CD1c-positive myeloid dendritic cell (primary cell): ENCODE measurements around the gene THEMIS2.
"Not testable (repeated sequence)": the region's sequence is repeated elsewhere in the genome, so short reads cannot be mapped to it uniquely, and the experiment has no call there.

ENCODE experiments used
- DNase-seq: peaks from one replicate; pipeline ENCODE4 v3.0.0-alpha.2; 2016; ENCODE audit errors: extremely low spot score

The THEMIS2 gene

DNA sequence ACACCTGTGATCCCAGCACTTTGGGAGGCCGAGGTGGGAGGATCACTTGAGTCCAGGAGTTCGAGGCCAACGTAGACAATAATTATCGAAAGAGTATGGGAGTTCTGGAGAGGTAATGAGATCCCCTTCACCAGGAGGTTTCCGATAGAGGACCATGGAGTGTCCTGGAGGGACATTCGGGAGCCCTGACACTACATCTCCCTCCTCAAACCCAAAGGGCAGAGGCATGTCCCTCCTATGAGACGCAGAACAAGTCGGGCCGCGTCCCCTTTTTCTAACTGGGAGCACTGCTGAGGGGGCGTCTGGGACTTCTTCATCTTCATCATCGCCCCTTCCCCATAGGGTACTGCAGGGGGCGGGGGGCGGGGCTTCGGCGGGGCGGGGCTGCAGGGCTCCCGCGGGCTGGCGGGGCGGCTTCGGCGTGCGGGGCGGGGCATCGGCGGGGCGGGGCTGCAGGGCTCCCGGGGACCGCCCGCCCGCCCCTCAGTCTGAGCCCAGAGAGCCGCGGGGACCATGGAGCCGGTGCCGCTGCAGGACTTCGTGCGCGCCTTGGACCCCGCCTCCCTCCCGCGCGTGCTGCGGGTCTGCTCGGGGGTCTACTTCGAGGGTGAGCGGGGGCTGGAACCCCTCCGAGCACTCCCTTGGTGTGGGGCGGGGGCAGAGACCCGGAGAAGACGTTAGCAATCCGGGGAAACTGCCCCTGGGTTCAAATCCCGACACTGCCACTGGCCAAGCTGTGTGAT, at the start of gene THEMIS2:
TSS of gene THEMIS2 (plus strand) at position 486 of the 743 bp plus-strand sequence. CDS start at position 514, 28 bp downstream.
- peak; percentile 71 for DNase-seq

DNA sequence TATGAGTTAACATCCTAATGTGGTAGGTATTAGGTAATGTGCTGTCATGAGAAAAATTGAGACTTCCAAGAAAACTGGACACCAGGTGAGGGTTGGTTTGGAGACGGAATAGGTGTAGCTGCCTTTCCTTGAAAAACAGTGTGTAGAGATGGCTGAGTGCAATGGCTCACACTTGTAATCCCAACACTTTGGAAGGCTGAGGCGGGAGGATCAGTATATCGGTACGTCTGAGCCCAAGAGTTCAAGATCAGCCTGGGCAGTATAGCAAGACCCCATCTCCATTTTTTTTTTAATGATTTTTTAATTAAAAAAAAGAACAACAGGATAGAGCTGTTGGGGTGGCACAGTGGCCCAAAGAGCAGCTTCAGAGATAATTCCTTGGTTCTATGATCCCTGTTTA, 48.6 kb upstream of the THEMIS2 start:
- DNase-seq = no peak

DNA sequence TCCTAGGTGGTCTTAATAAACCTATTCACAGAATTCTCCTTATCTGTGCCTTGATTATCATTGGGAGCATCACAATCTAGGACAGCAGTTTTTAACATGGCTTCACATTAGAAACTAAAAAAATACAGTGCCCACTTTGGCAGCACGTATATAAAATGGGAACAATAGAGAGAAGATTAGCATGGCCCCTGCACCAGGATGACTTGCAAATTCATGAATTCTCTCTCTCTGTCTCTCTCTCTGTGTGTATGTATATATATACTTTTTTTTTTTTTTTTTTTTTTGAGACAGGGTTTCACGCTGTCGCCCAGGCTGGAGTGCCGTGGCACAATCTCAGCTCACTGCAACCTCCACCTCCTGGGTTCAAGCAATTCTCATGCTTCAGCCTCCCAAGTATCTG, 47.9 kb upstream of the THEMIS2 start:
- DNase-seq = no peak

DNA sequence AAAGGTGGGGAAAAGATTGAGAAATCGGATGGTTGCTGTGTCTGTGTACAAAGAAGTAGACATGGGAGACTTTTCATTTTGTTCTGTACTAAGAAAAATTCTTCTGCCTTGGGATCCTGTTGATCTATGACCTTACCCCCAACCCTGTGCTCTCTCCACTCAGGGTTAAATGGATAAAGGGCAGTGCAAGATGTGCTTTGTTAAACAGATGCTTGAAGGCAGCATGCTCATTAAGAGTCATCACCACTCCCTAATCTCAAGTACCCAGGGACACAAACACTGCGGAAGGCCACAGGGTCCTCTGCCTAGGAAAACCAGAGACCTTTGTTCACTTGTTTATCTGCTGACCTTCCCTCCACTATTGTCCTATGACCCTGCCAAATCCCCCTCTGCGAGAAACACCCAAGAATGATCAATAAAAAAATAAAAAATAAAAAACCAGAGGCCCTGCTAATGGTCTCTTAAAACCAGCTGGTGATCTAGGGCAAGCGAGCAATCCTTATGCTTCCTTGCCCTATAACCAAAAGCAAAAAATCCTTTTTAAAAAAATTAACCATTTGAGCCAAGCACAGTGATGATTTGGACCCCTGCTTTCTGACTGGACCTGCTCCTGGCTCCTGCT, 42.9 kb upstream of the THEMIS2 start:
- not testable (repeated sequence) for DNase-seq

DNA sequence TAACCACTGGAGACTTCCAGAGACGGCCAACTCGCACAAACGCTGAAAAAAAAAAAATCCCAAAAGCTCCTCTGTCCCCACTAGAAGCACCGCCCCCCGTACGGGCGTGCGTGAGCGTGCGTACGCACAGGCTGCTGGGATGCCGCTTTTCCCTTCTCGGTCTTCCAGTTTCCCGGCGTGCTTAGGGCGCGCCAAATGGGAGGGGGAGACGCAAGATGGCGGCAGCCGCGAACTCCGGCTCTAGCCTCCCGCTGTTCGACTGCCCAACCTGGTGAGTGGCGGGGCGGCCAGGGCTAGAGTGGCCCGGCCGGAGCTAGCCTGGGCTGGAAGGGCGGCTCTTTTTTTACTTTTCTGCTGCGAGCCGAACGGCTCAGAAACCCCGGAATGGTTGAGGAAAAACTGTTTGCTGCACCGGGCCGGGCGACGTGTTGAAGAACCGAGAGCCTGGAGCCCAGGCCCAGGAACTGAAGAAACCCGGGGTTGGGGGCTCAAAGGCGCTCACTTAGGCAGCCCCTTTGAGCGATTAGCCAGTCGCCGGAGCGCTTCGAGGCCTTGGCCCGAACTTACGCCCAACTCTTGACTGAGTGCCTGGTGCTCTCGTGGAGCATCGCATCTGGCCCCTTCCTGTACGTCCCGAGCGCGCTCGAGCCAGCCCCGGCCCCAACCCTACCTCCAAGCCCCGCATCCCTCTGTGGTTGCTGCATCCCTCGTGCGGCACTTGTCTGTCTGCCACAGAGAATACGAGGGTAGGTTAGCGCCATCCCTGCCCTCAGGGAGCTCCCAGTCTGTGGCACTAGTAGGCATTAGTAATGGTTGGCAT, 41.5 kb upstream of the THEMIS2 start, which contains the start of gene PPP1R8:
TSS of gene PPP1R8 (plus strand) at position 162 of the 820 bp plus-strand sequence. CDS start at position 216, 54 bp downstream.
- DNase-seq = peak; percentile 96

DNA sequence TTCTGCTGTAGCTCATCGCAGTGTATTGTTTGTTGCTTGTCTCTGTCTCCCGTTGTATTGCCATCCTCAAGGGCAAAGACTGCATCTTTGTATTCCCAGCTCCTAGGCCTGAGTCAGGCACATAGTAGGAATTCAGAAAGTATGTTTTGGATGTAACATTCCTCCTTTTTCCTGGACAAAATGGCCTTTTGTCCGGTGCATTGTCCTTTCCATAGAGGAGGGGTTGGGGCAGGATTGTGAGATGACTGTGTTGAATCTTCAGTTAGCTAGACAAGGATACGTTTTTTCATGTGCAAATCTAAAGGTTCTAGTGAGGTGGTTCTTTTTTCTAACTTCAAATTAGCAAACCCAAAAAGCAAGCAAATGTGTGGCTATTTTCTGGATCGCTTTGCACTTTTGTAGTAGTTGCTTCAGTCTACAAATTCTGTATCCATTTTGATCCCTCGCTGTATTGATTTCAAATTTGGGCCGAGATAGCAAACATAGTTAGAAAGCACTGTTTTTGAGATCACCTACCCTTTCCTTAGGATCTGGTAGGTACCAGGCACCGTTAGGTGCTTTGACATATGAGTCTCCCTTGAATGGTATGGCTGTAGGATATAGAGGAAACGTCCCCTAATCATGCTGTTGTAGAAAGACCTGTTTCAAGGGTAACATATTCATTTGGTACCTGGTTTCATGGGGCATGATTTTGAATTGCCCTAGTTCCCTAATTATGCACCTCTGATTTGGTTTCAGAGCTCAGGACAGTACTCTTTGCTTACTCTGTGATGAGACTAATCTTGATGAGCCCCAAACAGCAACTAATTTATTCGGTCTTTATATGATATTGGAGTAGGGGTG, 40.6 kb upstream of the THEMIS2 start:
- DNase-seq = no peak

DNA sequence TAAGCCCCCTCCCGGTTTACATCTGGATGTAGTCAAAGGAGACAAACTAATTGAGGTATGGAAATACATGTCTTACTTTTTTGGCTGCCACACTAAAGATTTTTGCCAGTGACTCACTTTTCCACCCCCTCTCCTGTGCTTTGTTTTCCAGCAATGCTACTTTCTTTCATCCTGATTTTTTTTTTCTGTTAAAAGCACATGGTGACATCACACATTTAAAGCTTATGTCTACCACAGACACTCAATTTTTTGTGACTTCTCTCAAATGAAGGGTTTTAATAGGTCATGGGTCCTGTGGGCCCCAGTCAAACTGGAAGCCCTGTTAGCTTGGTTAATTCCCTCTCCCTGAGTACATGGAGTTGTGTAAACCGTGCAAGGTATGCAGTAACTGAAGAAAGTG, 39.6 kb upstream of the THEMIS2 start:
- DNase-seq = no peak

DNA sequence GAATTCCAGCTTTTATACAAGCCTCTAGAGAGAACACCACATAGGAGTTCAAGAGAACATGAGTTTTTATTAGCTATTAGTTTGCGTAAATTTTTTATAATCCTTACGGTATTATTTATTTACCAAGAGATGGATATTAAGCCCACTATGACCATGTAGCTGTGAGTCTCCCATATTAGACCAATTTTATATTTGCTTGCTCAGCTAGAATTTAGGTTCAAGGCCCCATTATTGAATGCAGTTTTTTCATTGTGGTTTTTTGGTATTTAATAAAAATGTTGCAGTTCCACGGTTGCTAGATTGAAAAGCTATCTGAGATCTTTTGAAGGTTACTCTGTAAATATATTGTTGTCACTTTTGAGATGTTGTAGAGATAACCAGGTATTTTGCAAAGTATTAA, 38.9 kb upstream of the THEMIS2 start:
- no peak for DNase-seq

DNA sequence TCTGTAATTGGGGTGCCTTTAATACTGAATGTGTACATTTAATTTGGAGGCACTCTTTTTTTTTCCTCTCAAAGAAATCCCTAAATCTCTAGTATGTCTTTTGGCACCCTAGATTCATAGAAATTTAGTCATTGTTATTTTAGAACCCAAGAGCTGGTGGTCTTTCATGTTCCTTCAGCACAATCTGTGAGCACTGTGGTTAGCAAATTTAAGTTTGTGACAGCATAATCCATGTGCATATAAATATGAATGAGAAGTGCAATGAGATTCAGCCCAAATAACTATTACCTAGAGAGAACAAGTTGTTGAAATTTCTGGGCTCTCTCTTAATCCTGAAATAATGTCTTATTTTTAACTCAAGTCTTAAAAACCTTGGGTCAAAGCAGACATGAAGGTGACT, 37.3 kb upstream of the THEMIS2 start:
- DNase-seq = no peak

DNA sequence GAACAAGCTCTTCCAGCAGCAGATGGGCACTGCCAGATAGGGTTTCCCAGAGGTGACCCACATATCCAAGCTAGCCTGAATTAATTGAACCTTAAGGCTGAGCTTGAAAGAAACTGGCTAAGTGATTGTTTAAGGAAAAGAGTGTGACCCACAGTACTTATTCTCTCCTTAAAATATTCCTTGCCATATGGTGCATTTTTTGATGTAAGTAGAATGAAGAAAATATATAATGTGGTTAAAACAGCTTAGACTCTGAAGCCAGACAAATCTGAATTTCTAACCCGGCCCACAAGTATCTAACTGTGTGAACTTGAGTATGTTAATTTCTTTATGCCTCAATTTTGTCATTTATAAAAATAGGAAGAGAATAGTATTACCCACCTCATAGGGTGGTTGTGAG, 36.8 kb upstream of the THEMIS2 start:
- no peak for DNase-seq

DNA sequence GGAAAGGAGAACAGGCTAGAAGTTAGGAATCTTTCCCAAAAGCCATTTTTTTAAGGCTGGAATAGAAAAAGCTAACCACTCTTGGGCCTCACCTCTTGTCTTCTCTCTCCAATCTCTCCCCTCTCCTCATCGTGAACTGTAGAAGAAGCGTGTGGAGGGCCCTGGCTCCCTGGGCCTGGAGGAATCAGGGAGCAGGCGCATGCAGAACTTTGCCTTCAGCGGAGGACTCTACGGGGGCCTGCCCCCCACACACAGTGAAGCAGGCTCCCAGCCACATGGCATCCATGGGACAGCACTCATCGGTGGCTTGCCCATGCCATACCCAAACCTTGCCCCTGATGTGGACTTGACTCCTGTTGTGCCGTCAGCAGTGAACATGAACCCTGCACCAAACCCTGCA, 22.4 kb upstream of the THEMIS2 start:
- no peak for DNase-seq

DNA sequence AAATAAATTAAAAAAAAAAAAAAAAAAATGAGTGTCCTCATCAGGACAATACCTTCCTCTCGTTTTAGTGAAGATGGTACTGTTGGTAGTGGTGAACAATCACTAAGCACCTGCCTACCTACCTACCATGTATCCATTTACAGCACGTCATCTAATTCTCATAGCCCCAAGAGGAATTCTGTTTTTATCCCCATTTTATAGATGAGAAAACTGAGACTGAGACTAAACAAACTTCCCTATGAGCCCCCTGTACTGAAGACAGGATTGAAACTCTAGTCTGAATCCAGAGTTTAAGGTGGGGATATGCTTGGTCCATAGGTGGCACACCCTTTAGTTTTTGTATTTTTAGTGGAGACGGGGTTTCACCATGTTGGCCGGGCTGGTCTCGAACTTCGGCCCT, 17.3 kb upstream of the THEMIS2 start:
- DNase-seq = no peak

DNA sequence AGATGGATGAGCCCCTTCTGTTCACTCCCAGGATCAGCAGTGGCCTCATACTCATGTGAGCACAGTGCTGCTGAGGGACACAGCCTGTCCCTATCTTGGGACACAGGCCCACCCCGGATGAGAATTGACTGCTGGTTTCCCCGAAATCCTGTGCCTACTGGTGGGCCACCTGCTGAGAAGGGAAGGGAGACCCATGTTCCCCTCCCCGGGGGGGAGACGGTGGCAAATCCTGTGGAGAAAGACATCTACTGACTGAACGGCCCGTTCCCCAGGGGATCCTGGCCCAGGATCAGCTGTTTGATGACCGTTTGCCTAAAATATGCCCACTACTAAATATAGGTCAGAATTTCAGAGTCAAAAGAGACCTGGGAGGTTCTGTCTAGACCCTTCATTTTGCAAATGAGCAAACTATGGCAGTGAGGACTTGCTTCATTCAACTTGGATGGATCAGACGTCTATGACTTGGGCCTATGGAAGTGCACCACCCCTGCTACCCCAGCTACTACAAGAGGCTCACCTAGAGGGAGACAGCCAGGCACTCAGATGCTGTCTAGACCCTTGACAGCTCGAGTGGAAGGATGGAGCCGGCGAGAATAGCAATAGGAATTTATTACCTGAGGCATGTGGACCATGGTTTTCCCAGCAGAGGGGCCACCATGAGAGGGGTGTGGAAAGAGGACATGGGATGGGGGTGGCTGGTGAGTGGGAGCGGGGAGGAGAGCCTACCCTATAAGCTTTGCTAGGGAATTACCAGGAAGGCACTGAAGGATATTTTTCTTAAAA, 15.6 kb upstream of the THEMIS2 start:
- no peak for DNase-seq

DNA sequence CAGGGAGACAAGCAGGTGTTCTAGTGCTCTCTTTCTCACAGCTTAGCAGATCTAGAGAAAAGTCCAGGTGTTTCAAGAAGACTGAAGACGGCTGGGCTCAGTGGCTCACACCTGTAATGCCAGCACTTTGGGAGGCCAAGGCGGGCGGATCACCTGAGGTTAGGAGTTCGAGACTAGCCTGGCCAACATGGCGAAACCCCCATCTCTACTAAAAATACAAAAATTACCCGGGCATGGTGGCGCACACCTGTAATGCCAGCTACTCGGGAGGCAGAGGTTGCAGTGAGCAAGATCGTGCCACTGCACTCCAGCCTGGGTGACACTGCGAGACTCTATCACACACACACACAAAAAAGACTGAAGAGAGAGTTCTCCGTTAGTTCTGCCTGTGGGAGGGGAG, 14.8 kb upstream of the THEMIS2 start:
- not testable (repeated sequence) for DNase-seq

DNA sequence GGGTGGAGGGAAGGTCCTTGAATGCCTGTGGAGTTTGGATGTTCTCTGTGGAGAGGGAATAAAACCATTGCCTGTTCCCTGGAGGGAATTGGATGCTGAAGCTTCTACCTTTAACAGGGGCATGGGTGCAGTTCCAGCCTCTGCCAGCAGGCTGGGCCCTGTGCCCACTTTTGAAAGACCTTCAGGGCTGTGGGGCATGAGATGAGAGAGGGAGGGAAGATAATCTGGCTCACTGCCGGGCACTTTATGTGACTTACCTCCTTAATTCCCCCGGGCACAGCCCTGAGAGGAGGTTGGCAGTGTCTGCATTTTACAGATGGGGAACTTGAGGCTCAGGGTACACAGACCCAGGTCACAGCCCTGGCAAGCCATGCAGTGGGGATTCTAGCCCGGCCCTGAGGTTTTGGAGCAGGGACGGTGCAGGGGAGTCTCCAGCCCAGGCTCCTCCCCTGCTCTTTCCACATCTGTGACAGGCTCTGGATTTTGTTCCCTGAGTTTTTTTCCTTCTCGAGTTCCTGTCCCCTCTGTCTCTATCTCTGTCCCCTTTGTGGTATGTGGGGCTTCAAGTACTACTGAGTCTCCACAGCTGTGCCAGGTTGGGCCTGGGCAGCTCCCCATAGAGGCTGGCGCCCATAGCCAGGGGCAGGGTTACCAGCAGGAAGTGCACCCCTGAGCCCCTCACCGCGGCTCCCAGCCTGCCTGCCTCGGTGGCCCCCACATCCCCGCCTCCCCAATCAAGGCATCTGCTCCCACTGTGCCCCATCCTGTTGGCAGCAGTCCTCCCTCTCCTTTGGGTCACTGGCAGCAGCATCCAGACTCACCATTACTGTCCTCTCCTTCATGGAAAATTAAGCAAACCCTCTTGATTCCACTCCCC, 14.0 kb upstream of the THEMIS2 start:
- peak; percentile 91 for DNase-seq

DNA sequence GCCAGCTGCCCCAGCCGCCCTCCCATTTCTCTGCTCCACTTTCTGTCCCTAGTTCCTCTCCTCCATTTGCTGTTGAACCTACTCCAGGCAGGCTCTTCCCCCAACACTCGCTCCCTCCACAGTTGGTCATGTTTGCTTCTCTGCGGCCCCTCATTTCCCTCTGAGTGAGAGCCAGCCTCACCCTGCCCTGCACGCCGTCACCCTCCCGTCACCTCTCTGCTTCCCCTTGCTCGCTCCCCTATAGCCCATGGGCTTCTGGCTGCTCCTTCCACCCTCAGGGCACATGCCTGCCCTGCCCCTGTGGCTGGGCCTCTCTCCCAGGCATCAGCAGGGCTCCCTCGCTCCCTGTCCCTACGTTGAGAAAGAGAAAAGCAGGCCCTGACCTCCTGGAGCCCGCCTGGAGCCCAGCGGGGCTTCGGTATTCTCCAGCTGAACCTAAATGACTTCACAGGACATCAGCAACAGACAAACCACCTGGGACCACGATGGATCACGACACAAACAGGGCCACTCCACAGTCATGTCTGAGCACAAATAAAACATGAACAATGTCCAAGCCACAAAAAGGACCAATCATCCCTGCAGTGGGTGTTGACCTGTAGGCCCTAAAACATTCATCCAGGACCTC, 13.3 kb upstream of the THEMIS2 start:
- no peak for DNase-seq

DNA sequence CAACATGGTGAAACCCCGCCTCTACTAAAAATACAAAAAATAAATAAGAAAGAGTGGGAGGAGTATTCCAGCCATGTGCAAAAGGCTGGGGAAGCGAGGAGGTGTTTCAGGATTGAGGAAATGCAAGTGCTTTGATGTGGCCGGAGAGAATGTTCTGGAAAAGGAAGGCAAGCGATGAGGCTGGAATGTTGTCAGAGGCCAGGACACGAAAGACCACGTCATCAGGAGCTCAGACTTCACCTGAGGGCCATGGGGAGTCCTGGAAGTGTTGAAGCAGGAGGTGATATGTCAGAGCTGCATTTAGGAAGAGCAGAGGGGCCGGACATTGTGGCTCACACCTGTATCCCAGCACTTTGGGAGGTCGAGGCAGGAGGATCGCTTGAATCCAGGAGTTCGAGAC, 10.9 kb upstream of the THEMIS2 start:
- no peak for DNase-seq

DNA sequence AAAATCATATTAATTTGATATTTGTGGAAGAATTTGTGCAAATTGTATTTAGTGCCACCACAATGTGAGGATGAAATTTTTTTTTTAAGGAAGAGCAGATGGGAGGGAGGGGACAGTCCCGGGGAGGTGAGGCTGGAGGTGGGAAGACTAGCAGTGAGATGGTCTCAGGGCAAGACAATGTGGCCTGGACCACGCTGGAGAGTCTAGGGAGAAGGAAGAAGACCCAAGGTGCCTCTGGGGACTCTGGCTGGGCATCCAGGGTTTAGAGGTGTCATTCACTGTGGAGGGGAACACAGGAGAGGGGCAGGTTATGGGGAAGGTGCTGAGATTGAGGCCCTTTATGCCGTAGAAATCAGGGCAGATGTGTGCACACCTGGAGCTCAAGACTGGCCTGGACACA, 10.3 kb upstream of the THEMIS2 start:
- DNase-seq = no peak
